Endometrial microvascular endothelial cells (primary cell): Measurements from ENCODE around the gene BNIP5. TPM values are rescaled to one million over a fixed set of nuclear protein-coding genes. Genes with fewer than 3 reads are reported as not detected.

Experiments
- in situ Hi-C: cut with HindIII; loops from 2 replicates; pipeline ENCODE4 v1.10.0; 2017; ENCODE audit warnings: low sequenced_read_pairs, low pct_unique_long_range_greater_than_20kb; ENCODE audit errors: inconsistent ontology term
- total RNA-seq: library from RNA; depleted of rRNA; stranded (reverse); fragments of >200 nt; gene quantifications from one replicate; pipeline ENCODE4 v1.2.3, GENCODE V29; 2015; ENCODE audit errors: inconsistent ontology term

BNIP5 gene
- total RNA-seq, 1 donor from 2014 or later, result not detected

GRCh38 chr6:36280983-36281382 is 55.7 kb downstream of the BNIP5 start:
- in situ Hi-C loops, result no loop called here

DNA sequence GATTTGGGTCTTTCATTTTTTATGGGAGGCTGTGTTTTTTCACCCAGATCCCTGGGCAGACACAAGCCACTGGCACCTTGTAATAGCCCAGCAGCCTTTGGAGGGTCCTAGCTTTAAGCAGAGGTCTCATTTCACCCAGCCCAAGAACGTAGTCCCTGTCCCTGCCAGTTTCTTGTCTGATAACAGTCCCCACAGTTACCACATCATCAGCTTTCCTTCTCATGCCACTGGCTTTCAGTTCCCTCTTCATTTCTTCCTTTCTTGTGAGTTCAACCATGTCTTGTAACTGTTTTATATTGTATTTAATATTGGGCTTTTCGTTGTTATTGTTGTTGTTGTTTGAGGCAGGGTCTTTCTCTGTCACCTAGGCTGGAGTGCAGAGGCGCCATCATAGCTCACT is 56.2 kb downstream of the BNIP5 start:
- in situ Hi-C loops, result no loop called here

DNA sequence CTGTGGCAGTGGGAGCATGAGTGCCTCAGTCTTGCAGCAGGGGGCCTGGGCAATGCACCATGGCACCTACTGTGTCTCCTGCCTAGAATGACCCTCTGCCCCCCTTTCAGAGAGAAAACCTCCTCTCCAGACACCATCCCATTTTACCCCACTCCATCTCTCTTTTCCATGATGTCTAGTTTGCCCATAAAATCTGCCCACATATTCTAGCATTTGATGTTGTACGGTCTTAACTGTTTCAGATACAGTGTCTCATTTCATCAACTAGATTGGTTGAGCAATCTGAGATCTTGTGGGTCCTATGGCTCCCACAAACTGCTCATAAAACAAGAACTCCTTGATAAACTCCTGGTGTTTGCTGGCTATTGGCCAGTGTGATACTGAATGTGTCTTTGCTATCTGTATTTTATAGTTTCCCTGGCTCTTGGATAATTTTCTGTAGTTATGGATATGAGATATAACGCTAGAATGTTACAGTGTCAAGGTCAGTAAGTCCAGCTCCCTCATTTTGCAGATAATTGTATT is 58.7 kb downstream of the BNIP5 start:
- in situ Hi-C loops, result no loop called here

DNA sequence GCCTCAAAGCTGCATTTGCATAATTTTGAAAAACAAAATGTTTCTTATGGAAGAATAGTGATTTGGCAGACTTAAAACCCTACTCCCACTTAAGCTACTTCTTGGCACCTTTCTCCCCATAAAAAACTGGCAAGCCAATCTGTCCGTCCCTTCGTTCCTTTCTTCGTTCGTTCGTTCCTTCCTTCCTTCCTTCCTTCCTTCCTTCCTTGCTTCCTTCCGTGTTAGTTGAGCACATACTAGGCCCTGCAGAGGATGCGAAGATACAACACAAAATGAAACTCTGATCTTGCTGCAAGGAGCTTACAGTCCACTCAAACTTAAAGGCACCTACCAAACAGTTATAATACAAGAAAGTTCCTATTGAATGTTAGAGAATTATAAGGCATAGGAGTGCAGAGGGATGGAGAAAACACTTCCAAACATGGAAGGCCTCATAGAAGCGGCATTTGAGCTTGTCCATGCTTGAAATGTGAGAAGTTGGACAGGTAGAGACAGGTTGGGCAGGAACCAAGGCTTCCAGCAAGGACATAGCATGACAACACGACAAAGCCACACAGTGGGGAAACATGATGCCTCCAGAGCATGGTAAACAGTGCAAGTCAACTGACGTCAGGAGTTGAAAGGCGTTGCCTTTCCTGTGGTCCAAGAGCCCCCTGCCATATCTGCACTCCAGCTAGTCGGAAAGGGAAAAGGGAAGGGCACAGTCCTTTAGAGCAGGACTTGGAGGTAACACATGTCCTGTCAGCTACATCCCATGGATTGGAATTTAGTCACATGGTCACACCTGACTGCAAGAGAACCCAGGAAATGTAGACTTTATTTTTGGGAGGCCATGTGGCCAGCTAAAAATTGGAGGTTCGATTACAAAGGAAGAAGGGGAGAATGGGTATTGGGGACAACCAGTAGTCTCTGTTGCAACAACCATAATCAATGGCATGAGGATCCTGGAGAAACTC is 59.8 kb downstream of the BNIP5 start:
- in situ Hi-C loops, result no loop called here

GRCh38 chr6:36273802-36274514 is 62.7 kb downstream of the BNIP5 start:
- in situ Hi-C loops, result no loop called here

- in situ Hi-C loops, result no loop called here
Measured at GRCh38 chr6:36273067-36273466, 63.6 kb downstream of the BNIP5 start.

- in situ Hi-C loops, result no loop called here
Measured at GRCh38 chr6:36272234-36272633, 64.5 kb downstream of the BNIP5 start.

- in situ Hi-C loops, result no loop called here
Measured at GRCh38 chr6:36269834-36270705, 66.6 kb downstream of the BNIP5 start, which contains the start of gene PNPLA1. Gene PNPLA1 (plus strand): TSS chr6:36270060. CDS start chr6:36270460, 400 bp downstream.

DNA sequence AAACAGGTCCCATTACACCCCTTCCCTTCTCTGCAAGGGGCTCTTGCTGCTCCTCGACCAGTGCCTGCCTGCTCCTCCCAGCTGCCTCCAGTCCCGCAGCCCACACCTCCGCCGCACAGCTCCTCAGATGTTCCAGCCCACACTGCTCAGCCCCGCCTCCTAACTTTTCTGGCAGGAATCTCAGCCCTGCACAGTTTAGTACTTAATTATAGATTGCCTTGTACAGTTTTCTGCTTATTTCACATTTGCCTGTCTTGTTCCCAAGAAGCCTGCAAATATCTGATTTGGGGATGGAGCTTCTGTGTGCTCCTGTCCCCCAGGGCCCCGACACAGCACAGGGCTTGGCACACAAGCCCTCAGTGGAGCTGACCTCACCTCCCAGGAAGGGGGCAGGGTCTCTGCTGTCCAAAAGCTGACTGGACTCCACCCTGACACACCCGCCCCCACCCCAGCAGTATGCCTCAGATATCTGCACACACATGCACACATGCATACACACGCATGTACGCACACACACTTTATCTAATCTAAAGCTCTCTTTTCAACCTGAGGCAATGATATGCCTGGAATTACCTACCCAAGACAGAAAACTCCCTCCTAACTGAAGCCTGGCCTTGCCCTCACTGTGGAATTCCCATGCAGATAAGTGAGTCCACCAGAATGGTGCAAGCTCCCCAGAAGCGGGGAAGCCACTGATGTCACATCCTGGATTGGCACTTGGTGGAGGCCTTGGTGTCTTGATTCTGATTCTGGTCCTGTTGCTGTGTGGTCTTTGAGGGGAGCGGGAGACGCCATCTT is 68.0 kb downstream of the BNIP5 start:
- in situ Hi-C loops, result no loop called here

GRCh38 chr6:36267731-36268477 is 68.8 kb downstream of the BNIP5 start:
- in situ Hi-C loops, result no loop called here

GRCh38 chr6:36266913-36267644 is 69.6 kb downstream of the BNIP5 start:
- in situ Hi-C loops, result no loop called here

Other genes with a start within 250 kb of the BNIP5 start
- 9.3 TPM for gene MAPK13, start 206.4 kb downstream of the BNIP5 start, total RNA-seq
- gene BRPF3, start 140.1 kb downstream of the BNIP5 start, total RNA-seq, result 10.9 TPM
- gene PNPLA1, start 66.8 kb downstream of the BNIP5 start, total RNA-seq, result not detected
- gene ETV7, start 50.8 kb upstream of the BNIP5 start, total RNA-seq, result 1.8 TPM
- not detected for gene PXT1, start 106.0 kb upstream of the BNIP5 start, total RNA-seq
- 65.1 TPM for gene KCTD20, start 106.1 kb upstream of the BNIP5 start, total RNA-seq
- gene STK38, start 210.6 kb upstream of the BNIP5 start, total RNA-seq, result 22.5 TPM